ENCODE results near the gene CYFIP2. TPM values are rescaled to one million over a fixed set of nuclear protein-coding genes. Genes with fewer than 3 reads are reported as not detected.

The CYFIP2 gene
- total and polyA plus RNA-seq, 5 donors from 2014 or later, result 332 to 383 (median 357) TPM

DNA sequence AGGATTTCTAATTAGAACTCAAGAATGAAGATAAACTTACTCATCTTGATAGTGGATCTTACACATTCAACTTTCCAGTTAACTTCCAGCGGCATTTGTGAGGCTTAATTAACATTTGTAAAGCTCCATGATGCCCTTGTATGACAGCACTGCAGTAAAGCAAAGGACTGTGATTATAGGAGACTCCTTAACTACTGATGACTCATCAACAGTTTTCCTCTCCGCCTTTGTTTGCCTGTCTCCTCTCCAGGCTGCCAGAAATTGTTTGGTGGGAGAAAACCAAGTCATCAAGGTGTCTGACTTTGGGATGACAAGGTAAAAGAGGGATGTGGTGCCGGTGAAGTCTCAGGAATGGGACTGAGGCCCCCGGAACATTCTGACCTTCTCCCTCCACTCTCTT is 20.4 kb upstream of the CYFIP2 start:
- Mint-ChIP-seq H3K9me3 (no peaks in the 10 kb centered on the region), H3K27ac (peak overlapping the region in 2 of 3 donors; percentile 90 to 92), H3K4me1 (peaks cover 48 to 84% (median 69%) of the 10 kb centered on the region in 4 donors), H3K27me3 (no peaks in the 10 kb centered on the region), H3K36me3 (peaks cover 87% of the 10 kb centered on the region), H3K4me3 (peak overlapping the region in 1 of 4 donors; percentile 26)
- no peaks in the 10 kb centered on the region for H3K27me3 ChIP-seq (ENCODE audit: control insufficient read depth, insufficient read depth, low read length)
- no peaks in the 10 kb centered on the region for H3K9me3 ChIP-seq (ENCODE audit: control insufficient read depth in 2 of 2, low read length in 2 of 2)
- ATAC-seq (ENCODE audit: low read depth in 2 of 2) (no peak), DNase-seq (no peak)
- H3K4me1 ChIP-seq (ENCODE audit: control insufficient read depth, insufficient read depth, low read length, poor library complexity, severe bottlenecking), result peaks cover 52% of the 10 kb centered on the region
- H3K4me3 ChIP-seq (ENCODE audit: low read depth, low read length), result no peak overlapping the region
- peak overlapping the region; percentile 83 for H3K27ac ChIP-seq (ENCODE audit: insufficient read depth, low read length, poor library complexity, severe bottlenecking)
- peaks cover 98% of the 10 kb centered on the region for H3K36me3 ChIP-seq (ENCODE audit: control insufficient read depth, insufficient read depth, low read length)

GRCh38 chr5:157245886-157246285 is 20.0 kb upstream of the CYFIP2 start:
- ATAC-seq (ENCODE audit: low read depth in 2 of 2) (no peak), DNase-seq (no peak)
- H3K4me3 Mint-ChIP-seq, result peak overlapping the region in 2 of 4 donors; percentile 26 to 70
- H3K9me3 Mint-ChIP-seq, result no peaks in the 10 kb centered on the region
- peaks cover 87% of the 10 kb centered on the region for H3K36me3 Mint-ChIP-seq
- H3K9me3 ChIP-seq (ENCODE audit: control insufficient read depth in 2 of 2, low read length in 2 of 2), result no peaks in the 10 kb centered on the region
- no peaks in the 10 kb centered on the region for H3K27me3 ChIP-seq (ENCODE audit: control insufficient read depth, insufficient read depth, low read length)
- H3K4me1 ChIP-seq (ENCODE audit: control insufficient read depth, insufficient read depth, low read length, poor library complexity, severe bottlenecking), result peaks cover 57% of the 10 kb centered on the region
- peaks cover 50 to 87% (median 72%) of the 10 kb centered on the region in 4 donors for H3K4me1 Mint-ChIP-seq
- no peaks in the 10 kb centered on the region for H3K27me3 Mint-ChIP-seq
- H3K27ac Mint-ChIP-seq, result peak overlapping the region in 2 of 3 donors; percentile 90 to 92
- peak overlapping the region; percentile 83 for H3K27ac ChIP-seq (ENCODE audit: insufficient read depth, low read length, poor library complexity, severe bottlenecking)
- H3K36me3 ChIP-seq (ENCODE audit: control insufficient read depth, insufficient read depth, low read length), result peaks cover 99% of the 10 kb centered on the region
- no peak overlapping the region for H3K4me3 ChIP-seq (ENCODE audit: low read depth, low read length)

- no peak overlapping the region for H3K4me3 ChIP-seq (ENCODE audit: low read depth, low read length)
- H3K27me3 ChIP-seq (ENCODE audit: control insufficient read depth, insufficient read depth, low read length), result no peaks in the 10 kb centered on the region
- Mint-ChIP-seq H3K36me3 (peaks cover 87% of the 10 kb centered on the region), H3K27me3 (no peaks in the 10 kb centered on the region), H3K9me3 (no peaks in the 10 kb centered on the region), H3K27ac (peak overlapping the region; percentile 13 to 90 (median 85)), H3K4me1 (peaks cover 60 to 93% (median 76%) of the 10 kb centered on the region in 4 donors), H3K4me3 (peak overlapping the region; percentile 54 to 91 (median 65))
- peaks cover 99% of the 10 kb centered on the region for H3K36me3 ChIP-seq (ENCODE audit: control insufficient read depth, insufficient read depth, low read length)
- H3K9me3 ChIP-seq (ENCODE audit: control insufficient read depth in 2 of 2, low read length in 2 of 2), result no peaks in the 10 kb centered on the region
- peaks cover 70% of the 10 kb centered on the region for H3K4me1 ChIP-seq (ENCODE audit: control insufficient read depth, insufficient read depth, low read length, poor library complexity, severe bottlenecking)
- DNase-seq, result no peak
- peak overlapping the region; percentile 83 for H3K27ac ChIP-seq (ENCODE audit: insufficient read depth, low read length, poor library complexity, severe bottlenecking)
- no peak for ATAC-seq (ENCODE audit: low read depth in 2 of 2)
Observed at GRCh38 chr5:157247267-157247666, 18.7 kb upstream of the CYFIP2 start.

GRCh38 chr5:157248821-157249470 is 17.0 kb upstream of the CYFIP2 start:
- Mint-ChIP-seq H3K27me3 (no peaks in the 10 kb centered on the region), H3K4me3 (peak overlapping the region; percentile 70 to 91 (median 77)), H3K27ac (peak overlapping the region; percentile 90 to 97 (median 90)), H3K4me1 (peaks cover 68 to 96% (median 80%) of the 10 kb centered on the region in 4 donors), H3K9me3 (no peaks in the 10 kb centered on the region), H3K36me3 (peaks cover 85% of the 10 kb centered on the region)
- H3K4me1 ChIP-seq (ENCODE audit: control insufficient read depth, insufficient read depth, low read length, poor library complexity, severe bottlenecking), result peaks cover 87% of the 10 kb centered on the region
- no peaks in the 10 kb centered on the region for H3K9me3 ChIP-seq (ENCODE audit: control insufficient read depth in 2 of 2, low read length in 2 of 2)
- H3K4me3 ChIP-seq (ENCODE audit: low read depth, low read length), result peak overlapping the region; percentile 66
- H3K27ac ChIP-seq (ENCODE audit: insufficient read depth, low read length, poor library complexity, severe bottlenecking), result peak overlapping the region; percentile 83
- DNase-seq (peak in 2 of 3 donors; percentile 66 to 90), ATAC-seq (ENCODE audit: low read depth in 2 of 2) (peak; percentile 44 to 51)
- no peaks in the 10 kb centered on the region for H3K27me3 ChIP-seq (ENCODE audit: control insufficient read depth, insufficient read depth, low read length)
- H3K36me3 ChIP-seq (ENCODE audit: control insufficient read depth, insufficient read depth, low read length), result peaks cover 99% of the 10 kb centered on the region

DNA sequence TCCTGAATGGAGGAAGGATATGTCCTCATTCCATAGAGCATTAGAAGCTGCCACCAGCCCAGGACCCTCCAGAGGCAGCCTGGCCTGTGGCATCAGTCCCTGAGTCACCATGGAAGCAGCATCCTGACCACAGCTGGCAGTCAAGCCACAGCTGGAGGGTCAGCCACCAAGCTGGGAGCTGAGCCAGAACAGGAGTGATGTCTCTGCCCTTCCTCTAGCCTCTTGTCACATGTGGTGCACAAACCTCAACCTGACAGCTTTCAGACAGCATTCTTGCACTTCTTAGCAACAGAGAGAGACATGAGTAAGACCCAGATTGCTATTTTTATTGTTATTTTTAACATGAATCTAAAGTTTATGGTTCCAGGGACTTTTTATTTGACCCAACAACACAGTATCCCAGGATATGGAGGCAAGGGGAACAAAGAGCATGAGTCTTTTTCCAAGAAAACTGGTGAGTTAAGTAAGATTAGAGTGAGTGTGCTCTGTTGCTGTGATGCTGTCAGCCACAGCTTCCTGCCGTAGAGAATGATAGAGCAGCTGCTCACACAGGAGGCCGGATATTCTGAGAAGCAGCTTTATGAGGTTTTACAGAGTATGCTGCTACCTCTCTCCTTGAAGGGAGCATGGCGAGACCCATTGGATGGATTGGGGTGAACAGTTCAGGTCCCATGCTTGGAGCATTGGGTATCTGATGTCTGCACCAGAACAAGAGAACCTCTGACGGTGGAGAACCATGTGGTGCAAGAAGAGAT is 13.0 kb upstream of the CYFIP2 start:
- Histone ChIP-seq H3K4me3 (ENCODE audit: low read depth, low read length) (peak overlapping the region; percentile 66), H3K9me3 (ENCODE audit: control insufficient read depth in 2 of 2, low read length in 2 of 2) (no peaks in the 10 kb centered on the region), H3K36me3 (ENCODE audit: control insufficient read depth, insufficient read depth, low read length) (peaks cover 84% of the 10 kb centered on the region), H3K27ac (ENCODE audit: insufficient read depth, low read length, poor library complexity, severe bottlenecking) (peak overlapping the region; percentile 83), H3K27me3 (ENCODE audit: control insufficient read depth, insufficient read depth, low read length) (no peaks in the 10 kb centered on the region), H3K4me1 (ENCODE audit: control insufficient read depth, insufficient read depth, low read length, poor library complexity, severe bottlenecking) (peaks cover 98% of the 10 kb centered on the region)
- peak; percentile 36 to 96 (median 78) for DNase-seq
- Mint-ChIP-seq H3K27me3 (no peaks in the 10 kb centered on the region), H3K36me3 (peaks cover 64% of the 10 kb centered on the region), H3K4me3 (peak overlapping the region; percentile 51 to 82 (median 62)), H3K27ac (peak overlapping the region; percentile 85 to 94 (median 86)), H3K9me3 (no peaks in the 10 kb centered on the region), H3K4me1 (peaks cover 80 to 99% (median 85%) of the 10 kb centered on the region in 4 donors)
- peak; percentile 88 for ATAC-seq (ENCODE audit: low read depth in 2 of 2)

GRCh38 chr5:157253547-157253946 is 12.4 kb upstream of the CYFIP2 start:
- Histone ChIP-seq H3K27ac (ENCODE audit: insufficient read depth, low read length, poor library complexity, severe bottlenecking) (peak overlapping the region; percentile 83), H3K9me3 (ENCODE audit: control insufficient read depth in 2 of 2, low read length in 2 of 2) (no peaks in the 10 kb centered on the region), H3K4me1 (ENCODE audit: control insufficient read depth, insufficient read depth, low read length, poor library complexity, severe bottlenecking) (peaks cover 95% of the 10 kb centered on the region), H3K27me3 (ENCODE audit: control insufficient read depth, insufficient read depth, low read length) (no peaks in the 10 kb centered on the region), H3K36me3 (ENCODE audit: control insufficient read depth, insufficient read depth, low read length) (peaks cover 77% of the 10 kb centered on the region), H3K4me3 (ENCODE audit: low read depth, low read length) (peak overlapping the region; percentile 66)
- no peak for DNase-seq
- Mint-ChIP-seq H3K4me1 (peaks cover 74 to 97% (median 82%) of the 10 kb centered on the region in 4 donors), H3K36me3 (peaks cover 58% of the 10 kb centered on the region), H3K4me3 (peak overlapping the region; percentile 51 to 82 (median 62)), H3K27ac (peak overlapping the region; percentile 85 to 94 (median 86)), H3K27me3 (no peaks in the 10 kb centered on the region), H3K9me3 (no peaks in the 10 kb centered on the region)
- ATAC-seq (ENCODE audit: low read depth in 2 of 2), result no peak

DNA sequence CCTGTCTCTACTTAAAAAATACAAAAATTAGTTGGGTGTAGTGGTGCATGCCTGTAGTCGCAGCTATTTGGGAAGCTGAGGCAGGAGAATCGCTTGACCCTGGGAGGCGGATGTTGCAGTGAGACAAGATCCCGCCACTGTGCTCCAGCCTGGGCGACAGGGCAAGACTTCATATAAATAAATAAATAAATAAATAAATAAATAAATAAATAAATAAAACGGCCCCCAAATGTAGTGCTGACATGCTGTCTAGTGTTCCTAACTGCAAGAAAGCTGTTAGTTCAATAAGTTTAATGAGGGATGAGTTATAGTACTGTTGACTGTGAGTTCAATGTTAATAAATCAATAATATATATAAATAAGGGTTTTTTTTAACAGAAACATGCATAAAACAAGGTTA is 7.5 kb upstream of the CYFIP2 start:
- Mint-ChIP-seq H3K27me3 (no peaks in the 10 kb centered on the region), H3K36me3 (peaks cover 20% of the 10 kb centered on the region), H3K27ac (peak overlapping the region in 2 of 3 donors; percentile 85 to 97), H3K9me3 (no peaks in the 10 kb centered on the region), H3K4me1 (peaks cover 55 to 82% (median 57%) of the 10 kb centered on the region in 4 donors), H3K4me3 (peak overlapping the region in 1 of 4 donors; percentile 22)
- no peak for ATAC-seq (ENCODE audit: low read depth in 2 of 2)
- Histone ChIP-seq H3K9me3 (ENCODE audit: control insufficient read depth in 2 of 2, low read length in 2 of 2) (no peaks in the 10 kb centered on the region), H3K4me3 (ENCODE audit: low read depth, low read length) (no peak overlapping the region), H3K27ac (ENCODE audit: insufficient read depth, low read length, poor library complexity, severe bottlenecking) (no peak overlapping the region), H3K27me3 (ENCODE audit: control insufficient read depth, insufficient read depth, low read length) (no peaks in the 10 kb centered on the region), H3K36me3 (ENCODE audit: control insufficient read depth, insufficient read depth, low read length) (peaks cover 29% of the 10 kb centered on the region), H3K4me1 (ENCODE audit: control insufficient read depth, insufficient read depth, low read length, poor library complexity, severe bottlenecking) (peaks cover 51% of the 10 kb centered on the region)
- DNase-seq, result no peak
